Measurements from ENCODE around the gene POMGNT1. TPM values are rescaled to one million over a fixed set of nuclear protein-coding genes. Genes with fewer than 3 reads are reported as not detected.

The POMGNT1 gene
- total RNA-seq, 4 donors from 2014 or later, result 5.6 to 67.2 (median 31.8) TPM

DNA sequence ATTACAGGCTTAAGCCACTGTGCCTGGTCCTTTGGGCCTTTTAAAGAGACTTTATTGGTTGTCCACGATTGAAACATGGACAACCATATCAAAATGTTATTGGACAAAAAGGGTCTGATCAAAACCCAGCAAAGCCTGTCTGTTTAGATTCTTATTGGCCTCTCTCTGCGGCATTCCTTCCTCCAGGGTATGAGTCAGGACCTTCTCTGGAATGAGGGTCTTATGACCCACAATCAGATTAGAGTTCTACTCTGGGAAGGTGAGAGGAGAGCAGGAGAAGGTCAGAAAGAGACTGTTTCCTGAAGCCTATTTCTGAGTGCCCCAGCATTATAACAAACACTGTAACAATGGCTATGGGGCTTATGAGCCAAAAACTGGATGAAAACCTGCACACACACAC lies 12.8 kb upstream of the POMGNT1 start:
- H3K36me3 ChIP-seq, result no peaks in the 10 kb centered on the region
- TF ChIP-seq, protein P1, sequence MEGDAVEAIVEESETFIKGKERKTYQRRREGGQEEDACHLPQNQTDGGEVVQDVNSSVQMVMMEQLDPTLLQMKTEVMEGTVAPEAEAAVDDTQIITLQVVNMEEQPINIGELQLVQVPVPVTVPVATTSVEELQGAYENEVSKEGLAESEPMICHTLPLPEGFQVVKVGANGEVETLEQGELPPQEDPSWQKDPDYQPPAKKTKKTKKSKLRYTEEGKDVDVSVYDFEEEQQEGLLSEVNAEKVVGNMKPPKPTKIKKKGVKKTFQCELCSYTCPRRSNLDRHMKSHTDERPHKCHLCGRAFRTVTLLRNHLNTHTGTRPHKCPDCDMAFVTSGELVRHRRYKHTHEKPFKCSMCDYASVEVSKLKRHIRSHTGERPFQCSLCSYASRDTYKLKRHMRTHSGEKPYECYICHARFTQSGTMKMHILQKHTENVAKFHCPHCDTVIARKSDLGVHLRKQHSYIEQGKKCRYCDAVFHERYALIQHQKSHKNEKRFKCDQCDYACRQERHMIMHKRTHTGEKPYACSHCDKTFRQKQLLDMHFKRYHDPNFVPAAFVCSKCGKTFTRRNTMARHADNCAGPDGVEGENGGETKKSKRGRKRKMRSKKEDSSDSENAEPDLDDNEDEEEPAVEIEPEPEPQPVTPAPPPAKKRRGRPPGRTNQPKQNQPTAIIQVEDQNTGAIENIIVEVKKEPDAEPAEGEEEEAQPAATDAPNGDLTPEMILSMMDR (IDR thresholded peaks at IDR 0.05), result no peak
- no peak for TF ChIP-seq POLR2A (IDR thresholded peaks at IDR 0.05)
- H3K4me3 ChIP-seq, result no peak overlapping the region
- no peak for DNase-seq
- intact Hi-C loops (cut with DNase I; ENCODE audit: low total_unique reads), result no loop called here
- no peaks in the 10 kb centered on the region for H3K4me1 ChIP-seq
- H3K27ac ChIP-seq, result no peak overlapping the region
- H3K27me3 ChIP-seq, result no peaks in the 10 kb centered on the region
- H3K9me3 ChIP-seq, result no peaks in the 10 kb centered on the region

DNA sequence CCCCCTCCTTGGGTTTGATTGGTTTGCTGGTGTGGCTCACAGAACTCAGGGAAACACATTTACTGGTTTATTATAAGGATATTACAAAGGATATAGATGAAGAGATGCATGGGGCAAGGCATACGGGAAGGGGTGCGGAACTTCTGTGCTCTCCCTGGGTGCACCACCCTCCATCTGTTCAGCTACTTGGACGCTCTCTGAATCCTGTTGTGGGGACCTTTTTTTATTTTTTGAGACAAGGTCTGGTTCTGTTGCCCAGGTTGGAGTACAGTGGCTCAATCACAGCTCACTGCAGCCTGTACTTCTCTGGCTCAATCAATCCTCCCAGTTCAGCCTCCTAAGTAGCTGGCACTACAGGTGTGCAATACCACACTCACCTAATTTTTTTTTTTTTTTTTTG lies 12.3 kb upstream of the POMGNT1 start:
- Histone ChIP-seq H3K36me3 (no peaks in the 10 kb centered on the region), H3K27ac (no peak overlapping the region), H3K27me3 (no peaks in the 10 kb centered on the region), H3K4me1 (no peaks in the 10 kb centered on the region), H3K9me3 (no peaks in the 10 kb centered on the region), H3K4me3 (no peak overlapping the region)
- no peak for DNase-seq
- intact Hi-C loops (cut with DNase I; ENCODE audit: low total_unique reads), result no loop called here
- no peak for TF ChIP-seq POLR2A (IDR thresholded peaks at IDR 0.05)
- TF ChIP-seq, protein P1 (IDR thresholded peaks at IDR 0.05), result no peak

DNA sequence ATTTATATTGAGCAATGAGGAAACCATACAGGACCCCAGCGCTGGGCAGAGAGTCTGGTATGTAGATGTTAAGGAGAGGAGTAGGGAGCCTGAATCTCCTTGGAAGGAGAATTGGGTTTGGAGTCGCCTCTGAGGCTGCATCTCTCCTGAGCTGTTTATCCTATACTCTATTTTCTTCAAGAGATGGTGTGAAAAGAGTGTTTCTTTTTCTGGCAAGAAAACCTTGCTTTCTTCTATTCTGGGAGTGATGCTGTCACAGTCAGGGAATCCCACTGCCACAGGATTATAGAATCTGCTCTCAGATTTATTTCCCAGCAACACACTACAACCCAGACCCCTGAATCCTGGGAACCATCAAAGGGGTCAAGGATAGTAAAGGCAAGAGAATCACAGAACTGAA lies 8.2 kb upstream of the POMGNT1 start:
- Histone ChIP-seq H3K36me3 (no peaks in the 10 kb centered on the region), H3K4me3 (no peak overlapping the region), H3K27me3 (no peaks in the 10 kb centered on the region), H3K27ac (no peak overlapping the region), H3K4me1 (peaks cover 0 to 6% of the 10 kb centered on the region in 2 donors), H3K9me3 (no peaks in the 10 kb centered on the region)
- no peak for DNase-seq
- intact Hi-C loops (cut with DNase I; ENCODE audit: low total_unique reads), result no loop called here
- TF ChIP-seq, protein P1 (IDR thresholded peaks at IDR 0.05), result no peak
- TF ChIP-seq POLR2A (IDR thresholded peaks at IDR 0.05), result no peak

DNA sequence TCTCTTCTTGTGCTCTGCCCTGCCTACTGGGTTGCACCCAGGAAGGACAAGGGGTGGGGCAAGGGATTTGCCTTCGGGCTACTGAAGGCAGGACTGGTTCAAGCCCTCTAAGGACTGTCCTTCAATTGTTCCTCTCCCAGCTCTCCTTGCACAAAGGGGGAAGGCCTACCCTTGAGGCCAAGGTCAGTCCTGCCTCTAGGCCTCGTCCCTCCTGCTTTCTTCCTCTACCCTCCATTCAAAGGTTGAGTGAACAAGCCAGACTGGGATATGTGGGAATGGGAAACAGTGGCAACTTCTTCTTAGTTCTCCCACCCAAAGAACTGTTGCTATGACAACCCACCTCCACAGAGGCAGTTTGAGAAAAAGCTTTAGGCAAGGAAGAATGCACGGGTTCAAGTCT lies 7.6 kb upstream of the POMGNT1 start:
- H3K27me3 ChIP-seq, result no peaks in the 10 kb centered on the region
- DNase-seq, result no peak
- H3K36me3 ChIP-seq, result no peaks in the 10 kb centered on the region
- intact Hi-C loops (cut with DNase I; ENCODE audit: low total_unique reads), result no loop called here
- TF ChIP-seq POLR2A (IDR thresholded peaks at IDR 0.05), result no peak
- TF ChIP-seq, protein P1 (IDR thresholded peaks at IDR 0.05), result no peak
- peak overlapping the region in 1 of 2 donors; percentile 90 for H3K27ac ChIP-seq
- H3K4me3 ChIP-seq, result no peak overlapping the region
- peaks cover 0 to 6% of the 10 kb centered on the region in 2 donors for H3K4me1 ChIP-seq
- no peaks in the 10 kb centered on the region for H3K9me3 ChIP-seq

DNA sequence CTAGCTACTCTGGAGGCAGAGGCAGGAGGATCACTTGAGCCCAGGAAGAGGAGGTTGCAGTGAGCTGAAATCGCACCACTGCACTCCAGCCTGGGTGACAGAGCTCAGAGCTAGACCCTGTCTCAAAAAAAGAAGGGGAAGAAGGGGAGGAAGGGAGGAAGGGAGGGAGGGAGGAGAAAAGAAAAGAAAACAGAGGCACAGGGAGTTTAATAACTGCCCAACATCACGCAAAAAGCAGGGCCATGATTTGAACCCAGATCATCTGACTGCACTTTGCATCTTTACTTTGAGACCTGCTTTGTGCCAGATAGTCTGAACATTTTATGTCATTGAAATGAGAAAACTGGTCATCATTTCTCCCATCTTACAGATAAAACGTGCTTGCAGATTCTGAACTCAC lies 6.9 kb upstream of the POMGNT1 start:
- no peaks in the 10 kb centered on the region for H3K36me3 ChIP-seq
- H3K4me1 ChIP-seq, result peaks cover 0 to 6% of the 10 kb centered on the region in 2 donors
- no peak for TF ChIP-seq POLR2A (IDR thresholded peaks at IDR 0.05)
- TF ChIP-seq, protein P1 (IDR thresholded peaks at IDR 0.05), result no peak
- H3K9me3 ChIP-seq, result no peaks in the 10 kb centered on the region
- peak overlapping the region in 1 of 2 donors; percentile 79 for H3K4me3 ChIP-seq
- H3K27me3 ChIP-seq, result no peaks in the 10 kb centered on the region
- peak overlapping the region; percentile 90 to 93 for H3K27ac ChIP-seq
- intact Hi-C loops (cut with DNase I; ENCODE audit: low total_unique reads), result no loop called here
- no peak for DNase-seq
